Progenitor cell of endocrine pancreas (in vitro differentiated cells): ENCODE data around the gene LOX. TPM values are rescaled to one million over a fixed set of nuclear protein-coding genes. Genes with fewer than 3 reads are reported as not detected.

Experiments
- DNase-seq: peaks from one replicate; pipeline ENCODE4 v3.0.0; 2021; ENCODE audit warnings: low spot score; ENCODE audit not compliant: unreplicated experiment
- H3K27ac Mint-ChIP-seq: 2 replicates; pipeline ENCODE4 v1.8.0; 2021; ENCODE audit warnings: mild to moderate bottlenecking, moderate library complexity, mixed read lengths
- H3K27me3 Mint-ChIP-seq: 2 replicates; pipeline ENCODE4 v1.8.0; 2021; ENCODE audit warnings: mixed read lengths
- H3K36me3 Mint-ChIP-seq: 2 replicates; pipeline ENCODE4 v1.8.0; 2022; ENCODE audit warnings: mixed read lengths; ENCODE audit not compliant: insufficient read depth
- H3K4me1 Mint-ChIP-seq: 2 replicates; pipeline ENCODE4 v1.8.0; 2021; ENCODE audit warnings: low read depth, mixed read lengths
- H3K4me3 Mint-ChIP-seq: 2 replicates; pipeline ENCODE4 v1.8.0; 2021; ENCODE audit warnings: low read depth, mild to moderate bottlenecking, moderate library complexity, mixed read lengths
- H3K9me3 Mint-ChIP-seq: 2 replicates; pipeline ENCODE4 v1.8.0; 2021; ENCODE audit warnings: low read depth, mixed read lengths
- total RNA-seq: library from RNA; stranded (reverse); gene quantifications from 2 replicates; pipeline ENCODE4 v1.2.1, GENCODE V29; 2021
- TF ChIP-seq, protein P1 (sequence below): fragments of 200-600 bp; sonication (generic); IDR thresholded peaks from one replicate; pipeline ENCODE4 v1.5.0; 2021; ENCODE audit warnings: antibody characterized with exemption, mild to moderate bottlenecking; ENCODE audit not compliant: unreplicated experiment

LOX gene
- total RNA-seq, 1 donor from 2014 or later: 0.19 TPM

DNA sequence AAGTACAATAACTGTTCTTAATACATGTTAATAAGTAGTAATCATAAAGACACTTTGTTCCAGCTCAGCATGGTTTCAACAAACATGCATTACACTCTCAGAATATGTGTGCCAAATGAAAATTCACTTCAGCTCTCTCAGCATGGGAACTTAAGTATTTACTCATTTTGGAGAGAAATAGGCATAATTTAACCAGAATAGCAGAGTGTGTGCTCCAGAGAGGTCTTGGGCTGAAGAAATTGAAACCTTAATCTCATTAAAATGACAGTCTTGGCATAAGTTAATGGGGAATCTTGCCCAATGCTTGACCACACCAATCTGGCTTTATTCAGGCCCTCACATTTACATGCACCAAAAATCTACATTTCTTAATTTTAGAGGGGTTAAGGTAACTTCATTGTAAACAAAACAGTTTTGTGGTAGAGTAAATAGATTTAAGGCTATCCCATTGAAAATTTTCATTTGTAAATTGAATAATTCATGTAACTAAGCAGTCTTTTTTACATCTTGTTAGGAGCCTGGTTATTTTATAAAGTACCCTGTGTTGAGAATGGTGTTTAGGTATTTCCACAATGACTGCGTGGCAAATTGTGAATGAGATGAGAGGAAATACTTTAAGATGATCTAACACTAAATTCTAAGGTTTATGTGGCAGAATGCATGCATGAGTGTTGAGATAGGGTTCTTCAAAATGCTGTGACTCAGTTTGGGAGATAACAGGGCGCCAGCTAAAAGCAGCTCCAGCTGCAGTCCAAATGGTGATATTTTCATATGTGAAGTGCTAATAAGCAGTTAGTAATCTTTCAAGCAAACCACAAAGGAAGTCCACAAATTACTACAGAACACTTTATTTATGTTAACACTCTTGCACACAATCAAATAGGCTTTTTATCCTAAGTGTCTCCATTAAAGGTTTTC is 11.3 kb upstream of the LOX start:
- TF ChIP-seq, protein P1, sequence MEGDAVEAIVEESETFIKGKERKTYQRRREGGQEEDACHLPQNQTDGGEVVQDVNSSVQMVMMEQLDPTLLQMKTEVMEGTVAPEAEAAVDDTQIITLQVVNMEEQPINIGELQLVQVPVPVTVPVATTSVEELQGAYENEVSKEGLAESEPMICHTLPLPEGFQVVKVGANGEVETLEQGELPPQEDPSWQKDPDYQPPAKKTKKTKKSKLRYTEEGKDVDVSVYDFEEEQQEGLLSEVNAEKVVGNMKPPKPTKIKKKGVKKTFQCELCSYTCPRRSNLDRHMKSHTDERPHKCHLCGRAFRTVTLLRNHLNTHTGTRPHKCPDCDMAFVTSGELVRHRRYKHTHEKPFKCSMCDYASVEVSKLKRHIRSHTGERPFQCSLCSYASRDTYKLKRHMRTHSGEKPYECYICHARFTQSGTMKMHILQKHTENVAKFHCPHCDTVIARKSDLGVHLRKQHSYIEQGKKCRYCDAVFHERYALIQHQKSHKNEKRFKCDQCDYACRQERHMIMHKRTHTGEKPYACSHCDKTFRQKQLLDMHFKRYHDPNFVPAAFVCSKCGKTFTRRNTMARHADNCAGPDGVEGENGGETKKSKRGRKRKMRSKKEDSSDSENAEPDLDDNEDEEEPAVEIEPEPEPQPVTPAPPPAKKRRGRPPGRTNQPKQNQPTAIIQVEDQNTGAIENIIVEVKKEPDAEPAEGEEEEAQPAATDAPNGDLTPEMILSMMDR: no peak
- H3K27ac Mint-ChIP-seq: no peak overlapping the region
- H3K27me3 Mint-ChIP-seq: peaks cover 7% of the 10 kb centered on the region

DNA sequence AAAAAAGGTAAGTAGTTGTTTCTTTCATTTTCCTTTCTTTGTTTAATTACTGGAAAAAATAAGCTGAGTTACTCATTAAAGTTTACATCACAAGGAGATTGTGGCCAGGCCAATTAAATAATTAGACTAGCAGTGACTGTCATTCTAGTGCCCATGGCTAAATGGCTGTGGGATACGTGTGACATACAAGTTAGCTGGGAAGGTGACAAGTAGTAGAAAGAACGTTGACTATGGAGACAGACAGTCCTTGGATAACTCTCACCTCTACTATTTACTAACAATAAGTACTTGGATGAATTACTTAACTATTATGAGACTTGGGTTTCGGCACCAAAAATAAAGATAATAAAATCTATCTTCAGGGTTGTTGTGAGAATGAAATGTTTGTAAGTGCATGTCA is 7.0 kb upstream of the LOX start:
- H3K27me3 Mint-ChIP-seq: peaks cover 4% of the 10 kb centered on the region
- no peak overlapping the region for H3K27ac Mint-ChIP-seq
- DNase-seq: no peak
- no peaks in the 10 kb centered on the region for H3K9me3 Mint-ChIP-seq
- no peak overlapping the region for H3K4me3 Mint-ChIP-seq
- peaks cover 4% of the 10 kb centered on the region for H3K4me1 Mint-ChIP-seq
- TF ChIP-seq, protein P1: no peak
- no peaks in the 10 kb centered on the region for H3K36me3 Mint-ChIP-seq

More for the DNA sequence above, 11.3 kb upstream of the LOX start:
- DNase-seq: no peak
- Mint-ChIP-seq H3K4me3 (no peak overlapping the region), H3K36me3 (no peaks in the 10 kb centered on the region), H3K9me3 (no peaks in the 10 kb centered on the region), H3K4me1 (no peaks in the 10 kb centered on the region)

DNA sequence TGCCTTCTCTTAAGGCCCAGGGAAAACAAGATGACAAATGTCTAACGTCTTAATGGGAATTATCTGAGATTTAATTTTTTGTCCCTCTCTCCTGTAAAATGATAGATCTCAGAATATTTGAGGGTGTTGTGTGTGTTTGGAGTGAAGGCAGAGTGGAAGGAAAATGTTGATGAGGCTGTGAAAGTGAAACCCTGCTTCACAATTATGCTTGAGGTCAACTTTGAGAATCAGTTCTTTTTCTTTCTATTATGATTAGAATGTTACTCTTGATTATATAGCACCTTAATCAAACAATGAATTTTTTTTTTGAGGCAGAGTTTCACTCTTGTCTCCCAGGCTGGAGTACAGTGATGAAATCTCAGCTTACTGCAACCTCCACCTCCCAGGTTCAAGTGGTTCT is 5.5 kb upstream of the LOX start:
- TF ChIP-seq, protein P1: no peak
- Mint-ChIP-seq H3K4me1 (peaks cover 4% of the 10 kb centered on the region), H3K9me3 (no peaks in the 10 kb centered on the region)

DNA sequence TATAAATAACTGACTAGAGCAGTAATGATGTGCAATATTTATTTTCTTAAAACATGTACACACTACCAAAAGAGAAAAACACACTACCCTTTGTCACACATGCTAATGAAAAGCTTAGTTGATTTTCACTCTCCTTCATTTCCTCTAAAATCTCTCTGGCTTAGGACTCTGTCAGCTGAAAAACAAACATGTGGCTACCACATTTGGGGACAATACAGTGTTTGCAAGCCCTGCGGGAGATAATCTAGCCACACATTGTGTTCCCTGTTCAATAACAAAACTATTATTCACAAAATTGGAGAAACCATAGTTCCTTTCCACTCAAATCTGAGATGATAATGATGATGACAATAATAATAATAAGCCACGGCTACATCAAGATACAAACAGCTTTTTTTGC is 3.5 kb upstream of the LOX start:
- TF ChIP-seq, protein P1: no peak
- peaks cover 27% of the 10 kb centered on the region for H3K27me3 Mint-ChIP-seq
- peaks cover 17% of the 10 kb centered on the region for H3K4me1 Mint-ChIP-seq
- H3K9me3 Mint-ChIP-seq: no peaks in the 10 kb centered on the region
- no peaks in the 10 kb centered on the region for H3K36me3 Mint-ChIP-seq
- H3K27ac Mint-ChIP-seq: no peak overlapping the region
- no peak for DNase-seq
- H3K4me3 Mint-ChIP-seq: no peak overlapping the region

More for the DNA sequence above, 5.5 kb upstream of the LOX start:
- no peak for DNase-seq
- Mint-ChIP-seq H3K4me3 (no peak overlapping the region), H3K27ac (no peak overlapping the region), H3K27me3 (peaks cover 14% of the 10 kb centered on the region), H3K36me3 (no peaks in the 10 kb centered on the region)

DNA sequence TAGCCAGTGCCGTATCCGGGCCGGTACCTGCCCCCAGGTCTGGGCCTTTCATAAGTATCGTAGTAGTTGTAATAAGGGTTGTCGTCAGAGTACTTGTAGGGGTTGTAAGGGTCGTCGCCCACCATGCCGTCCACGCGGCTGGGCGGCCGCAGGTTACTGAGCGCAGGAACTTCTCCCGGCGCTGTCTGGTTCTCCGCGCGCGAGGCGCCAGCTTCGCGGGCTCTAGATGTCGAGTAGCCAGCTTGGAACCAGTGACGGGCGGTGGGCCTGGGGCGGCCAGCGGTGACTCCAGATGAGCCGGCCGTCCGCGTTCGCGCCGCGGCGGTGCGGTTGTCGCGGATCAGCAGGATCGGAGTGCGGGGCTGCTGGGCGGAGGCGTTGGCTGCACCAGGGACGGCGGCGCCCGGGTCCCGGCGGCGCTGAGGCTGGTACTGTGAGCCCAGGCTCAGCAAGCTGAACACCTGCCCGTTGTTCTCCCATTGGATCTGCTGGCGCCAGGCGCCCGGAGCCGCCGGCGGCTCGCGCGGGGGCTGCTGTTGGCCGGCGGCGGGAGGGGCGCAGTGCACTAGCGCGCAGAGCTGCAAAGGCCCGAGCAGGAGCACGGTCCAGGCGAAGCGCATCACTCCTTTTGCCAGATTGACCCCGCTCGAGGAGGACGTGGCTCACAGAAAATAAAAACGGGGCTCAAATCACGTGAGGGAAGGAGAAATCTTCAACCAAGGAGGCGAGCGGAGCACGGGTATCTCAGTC is 518 bp downstream of the LOX start:
- peak overlapping the region; percentile 81 for H3K27ac Mint-ChIP-seq
- no peaks in the 10 kb centered on the region for H3K36me3 Mint-ChIP-seq
- TF ChIP-seq, protein P1: no peak
- H3K4me3 Mint-ChIP-seq: peak overlapping the region; percentile 78
- H3K4me1 Mint-ChIP-seq: peaks cover 15% of the 10 kb centered on the region
- peak; percentile 22 for DNase-seq
- no peaks in the 10 kb centered on the region for H3K9me3 Mint-ChIP-seq
- peaks cover 37% of the 10 kb centered on the region for H3K27me3 Mint-ChIP-seq
